Activated CD4-positive, alpha-beta T cell treated with anti-CD3 and anti-CD28 coated beads for 4 hours (primary cell): Measurements from ENCODE around the gene SYNDIG1.

Experiments
- DNase-seq, 2 donors: peaks; one replicate each; pipeline ENCODE4 v3.0.0-alpha.2; 2020

Gene SYNDIG1

DNA sequence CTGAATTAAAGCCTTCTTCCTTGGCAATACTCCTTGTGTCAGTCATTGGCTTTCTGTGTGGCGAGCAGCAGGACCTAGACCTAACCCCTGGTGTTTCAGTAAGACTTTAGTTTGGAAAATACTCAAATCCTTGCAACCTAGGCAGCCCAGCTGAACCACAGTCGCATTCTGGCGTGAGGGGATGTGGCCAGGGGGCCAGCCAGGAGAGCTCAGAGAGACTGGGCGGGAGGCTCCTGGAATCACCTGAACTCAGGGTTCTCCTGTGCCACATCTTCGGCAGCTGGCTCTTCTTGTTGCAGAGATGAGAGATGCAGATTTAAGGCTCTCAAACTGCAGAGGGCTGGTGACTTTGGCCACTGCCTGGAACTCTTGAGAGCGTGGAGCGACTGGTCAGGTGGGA is 102.7 kb downstream of the SYNDIG1 start:
- DNase-seq = no peak

- DNase-seq = no peak
These were observed 103.4 kb downstream of the SYNDIG1 start for GRCh38 chr20:24572862-24573261.

DNA sequence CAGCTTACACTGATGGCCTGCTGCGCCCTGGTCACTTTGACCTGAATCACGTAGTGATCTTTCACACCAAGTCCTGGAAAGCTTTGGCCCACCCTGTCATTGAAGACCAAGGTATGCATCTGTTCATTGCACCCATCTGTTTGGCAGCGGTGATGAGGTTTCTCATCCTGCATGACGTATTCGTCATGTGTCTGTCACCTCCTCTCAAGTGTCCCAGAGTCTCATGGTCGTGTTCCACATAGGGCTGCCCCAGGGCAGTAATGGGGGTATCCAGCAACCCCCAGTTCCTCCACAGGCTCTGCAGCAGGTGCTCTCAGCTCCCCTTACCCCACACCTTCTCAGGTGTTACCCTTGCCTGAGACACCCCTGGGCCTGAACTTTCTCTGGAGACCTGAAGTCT is 104.1 kb downstream of the SYNDIG1 start:
- no peak for DNase-seq

DNA sequence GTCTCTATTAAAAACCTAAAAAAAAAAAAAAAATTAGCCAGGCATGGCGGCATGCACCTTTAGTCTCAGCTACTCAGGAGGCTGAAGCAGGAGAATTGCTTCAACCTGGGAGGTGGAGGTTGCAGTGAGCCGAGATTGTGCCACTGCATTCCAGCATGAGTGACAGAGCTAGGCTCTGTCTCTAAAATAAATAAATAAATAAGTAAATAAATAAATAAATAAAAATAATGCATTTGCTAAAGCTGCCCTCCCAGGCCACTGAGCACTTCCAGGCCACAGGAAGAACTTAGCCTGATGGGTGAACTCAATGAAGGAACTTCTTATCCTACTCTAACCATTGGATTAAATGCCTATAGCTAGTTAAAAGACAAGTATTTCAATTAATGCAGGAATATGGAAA is 104.9 kb downstream of the SYNDIG1 start:
- DNase-seq = no peak

DNA sequence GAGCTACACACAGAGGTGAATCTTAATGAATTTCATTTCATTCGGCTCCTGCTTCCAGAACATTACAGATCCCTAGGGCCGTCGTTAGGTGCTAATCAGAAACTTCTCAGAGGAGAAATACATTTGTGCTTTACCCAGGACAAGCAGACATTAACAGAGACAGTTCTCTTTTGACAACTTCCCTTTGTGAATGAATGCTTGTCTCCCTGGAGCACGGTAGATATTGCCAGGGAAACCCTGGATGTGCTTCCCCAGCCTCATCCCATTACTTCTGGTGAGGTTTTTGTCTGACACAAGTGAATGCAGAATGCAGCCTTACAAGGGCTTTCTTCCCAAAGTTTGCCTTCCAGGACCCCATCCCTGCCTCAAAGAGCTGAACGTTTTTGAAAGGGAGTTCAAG is 105.4 kb downstream of the SYNDIG1 start:
- no peak for DNase-seq

DNA sequence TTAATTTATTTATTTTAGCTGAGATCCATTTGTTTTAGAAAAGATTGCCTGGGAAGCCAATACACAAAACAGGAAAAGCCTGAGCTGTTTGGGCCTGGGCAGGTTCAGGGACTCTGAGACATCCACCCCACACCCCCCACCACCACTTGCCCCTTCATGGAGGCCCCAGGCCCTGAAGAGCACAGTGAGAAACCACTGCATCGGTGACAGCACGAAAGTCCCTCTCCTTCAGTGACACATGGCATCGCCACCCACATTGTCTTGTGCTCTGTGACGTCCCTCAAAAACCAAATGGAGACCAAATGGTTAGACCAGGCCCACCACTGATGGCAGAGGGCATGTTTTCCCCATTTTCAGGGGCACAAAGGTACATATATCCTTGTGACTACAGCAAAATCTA is 106.4 kb downstream of the SYNDIG1 start:
- no peak for DNase-seq

- DNase-seq = no peak
These were observed 107.0 kb downstream of the SYNDIG1 start for GRCh38 chr20:24576447-24576846.

DNA sequence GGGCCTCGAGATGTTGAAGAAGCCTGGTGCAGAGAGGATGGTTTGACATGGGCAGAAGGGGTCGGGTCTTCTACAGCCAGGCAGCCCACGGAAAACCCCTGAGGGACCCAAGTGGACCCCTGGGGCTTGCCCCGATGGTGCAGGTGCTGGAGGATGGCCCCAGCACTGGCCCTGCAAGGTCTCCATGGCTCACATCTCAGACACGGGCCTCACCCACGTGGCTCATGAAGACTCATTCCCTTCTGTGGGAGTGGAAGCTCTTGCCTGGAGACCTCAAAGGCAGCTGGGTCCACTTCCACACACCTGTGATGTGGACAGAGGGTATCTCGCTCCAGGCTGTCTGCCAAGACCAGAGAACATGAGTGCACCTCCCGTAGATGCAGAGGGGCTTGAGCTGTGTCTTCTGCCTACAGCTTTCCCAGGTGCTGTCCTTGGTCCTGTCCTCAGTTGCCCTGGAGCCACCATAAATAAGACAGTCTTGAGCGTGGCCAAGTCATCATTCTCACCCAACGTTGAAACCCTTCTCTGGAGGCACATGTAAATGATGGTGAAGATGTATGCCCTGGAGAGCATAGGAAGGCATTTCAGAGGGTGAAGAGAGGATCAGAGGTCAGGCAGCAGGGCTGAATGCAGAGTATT is 108.0 kb downstream of the SYNDIG1 start:
- no peak for DNase-seq

DNA sequence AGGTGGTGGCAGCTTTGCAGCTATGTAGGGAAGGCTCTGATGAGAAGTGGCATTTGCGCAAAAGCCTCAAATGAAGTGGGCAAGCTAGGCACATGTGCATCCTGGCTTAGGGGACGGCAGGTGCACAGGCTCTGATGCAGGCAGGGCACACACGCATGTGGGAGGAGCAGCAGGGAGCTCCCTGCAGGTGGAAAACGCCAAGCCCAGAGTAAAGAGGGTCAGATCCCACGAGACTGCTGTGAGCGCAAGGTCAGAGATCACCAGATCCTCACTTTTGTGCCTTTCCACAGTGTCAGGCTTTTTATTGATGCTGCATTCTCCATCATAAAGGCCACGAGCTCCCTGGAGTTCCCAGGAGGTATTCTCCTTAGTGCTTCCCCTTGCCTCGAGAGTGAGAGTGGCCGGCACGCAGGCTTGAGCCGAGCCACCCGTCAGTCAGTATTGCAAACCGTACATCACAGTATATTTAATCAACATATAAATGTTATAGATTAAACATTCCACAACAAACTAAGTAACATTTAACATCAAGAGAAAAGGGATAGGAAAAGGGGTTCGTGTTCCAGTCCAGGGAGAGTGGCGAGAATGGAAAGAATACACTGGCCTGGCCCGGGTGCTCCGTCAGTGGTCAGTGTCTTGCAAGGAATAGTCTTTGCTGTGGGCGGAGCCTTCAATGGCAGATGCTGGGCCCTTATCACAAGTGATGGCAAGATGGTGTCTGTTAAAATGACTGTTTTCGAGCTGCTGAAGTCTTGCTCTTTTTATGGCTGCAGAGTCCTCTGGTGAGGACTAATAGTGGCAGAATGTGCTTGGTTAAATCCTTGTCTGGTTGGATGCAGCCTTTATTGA is 109.4 kb downstream of the SYNDIG1 start:
- no peak for DNase-seq

DNA sequence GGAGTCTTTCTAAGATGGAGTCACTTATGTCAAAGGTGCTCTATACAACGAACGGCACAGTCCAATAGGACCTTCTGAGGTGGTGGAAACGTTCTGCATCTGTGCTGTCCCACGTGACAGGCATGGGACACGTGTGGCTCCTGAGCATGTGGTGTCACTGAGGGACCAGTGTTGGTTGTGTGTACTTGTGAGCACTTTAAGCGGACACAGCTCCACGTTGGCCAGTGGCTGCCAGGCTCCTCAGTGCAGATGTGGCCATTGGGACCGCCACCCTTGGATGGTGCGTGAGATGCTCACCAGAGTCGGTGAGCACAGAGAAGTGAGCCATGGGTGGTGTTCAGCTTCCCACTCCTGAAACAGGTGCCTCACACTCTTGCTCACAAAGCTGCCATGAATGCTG is 110.0 kb downstream of the SYNDIG1 start:
- DNase-seq = no peak

DNA sequence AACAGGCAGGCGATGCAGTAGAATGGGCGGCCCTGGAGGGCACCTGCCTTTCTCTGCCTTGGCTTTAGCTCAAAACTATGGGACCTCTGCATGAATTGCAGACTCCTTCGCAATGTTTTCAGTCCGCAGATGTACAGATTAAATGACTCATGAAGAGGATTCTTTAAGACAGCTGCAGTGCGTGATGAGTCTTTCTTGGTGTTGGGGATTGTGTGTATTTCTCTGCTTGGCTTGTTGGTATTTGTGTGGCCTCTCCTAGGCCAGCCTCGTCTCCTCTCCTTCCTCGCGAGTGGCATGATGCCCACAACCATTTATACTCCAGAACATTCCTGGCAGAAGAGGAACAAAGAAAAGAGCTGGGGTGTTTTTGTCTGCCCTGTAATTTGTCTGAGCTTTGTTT is 110.6 kb downstream of the SYNDIG1 start:
- no peak for DNase-seq

GRCh38 chr20:24580855-24581254 is 111.4 kb downstream of the SYNDIG1 start:
- DNase-seq = no peak

GRCh38 chr20:24581443-24582170 is 112.2 kb downstream of the SYNDIG1 start:
- no peak for DNase-seq

- DNase-seq = no peak
These were observed 113.1 kb downstream of the SYNDIG1 start for GRCh38 chr20:24582373-24583168.

DNA sequence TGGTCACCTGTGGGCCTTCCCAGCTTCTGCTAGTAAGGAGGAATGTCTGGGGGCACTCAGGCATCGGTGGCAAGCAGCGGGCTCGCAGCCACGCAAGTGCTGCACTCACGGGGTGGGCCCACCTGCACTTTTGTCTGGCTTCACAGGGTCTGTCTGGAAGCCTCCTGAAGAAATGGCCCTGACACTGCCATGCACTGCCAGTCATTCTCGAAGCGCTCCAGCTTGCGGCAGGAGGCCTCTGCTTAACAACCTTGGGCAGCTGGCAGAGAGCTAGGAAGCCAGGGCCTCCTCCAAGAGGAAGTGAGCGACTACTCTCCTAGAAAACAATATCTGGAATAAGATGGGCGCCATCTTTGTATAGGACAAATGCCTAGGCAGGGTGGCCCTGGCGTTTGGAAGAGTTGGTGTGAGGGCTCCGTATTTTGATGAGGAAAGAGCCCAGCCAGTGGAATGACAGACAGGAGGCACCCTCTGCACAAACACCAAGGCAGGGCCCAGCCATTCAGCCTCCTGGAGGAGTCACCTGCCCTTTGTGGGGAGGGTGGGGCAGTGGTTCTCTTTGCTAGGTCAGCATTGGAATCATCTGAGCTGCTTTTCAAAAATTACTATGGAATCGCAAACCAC is 113.9 kb downstream of the SYNDIG1 start:
- no peak for DNase-seq

GRCh38 chr20:24584078-24584477 is 114.6 kb downstream of the SYNDIG1 start:
- no peak for DNase-seq

DNA sequence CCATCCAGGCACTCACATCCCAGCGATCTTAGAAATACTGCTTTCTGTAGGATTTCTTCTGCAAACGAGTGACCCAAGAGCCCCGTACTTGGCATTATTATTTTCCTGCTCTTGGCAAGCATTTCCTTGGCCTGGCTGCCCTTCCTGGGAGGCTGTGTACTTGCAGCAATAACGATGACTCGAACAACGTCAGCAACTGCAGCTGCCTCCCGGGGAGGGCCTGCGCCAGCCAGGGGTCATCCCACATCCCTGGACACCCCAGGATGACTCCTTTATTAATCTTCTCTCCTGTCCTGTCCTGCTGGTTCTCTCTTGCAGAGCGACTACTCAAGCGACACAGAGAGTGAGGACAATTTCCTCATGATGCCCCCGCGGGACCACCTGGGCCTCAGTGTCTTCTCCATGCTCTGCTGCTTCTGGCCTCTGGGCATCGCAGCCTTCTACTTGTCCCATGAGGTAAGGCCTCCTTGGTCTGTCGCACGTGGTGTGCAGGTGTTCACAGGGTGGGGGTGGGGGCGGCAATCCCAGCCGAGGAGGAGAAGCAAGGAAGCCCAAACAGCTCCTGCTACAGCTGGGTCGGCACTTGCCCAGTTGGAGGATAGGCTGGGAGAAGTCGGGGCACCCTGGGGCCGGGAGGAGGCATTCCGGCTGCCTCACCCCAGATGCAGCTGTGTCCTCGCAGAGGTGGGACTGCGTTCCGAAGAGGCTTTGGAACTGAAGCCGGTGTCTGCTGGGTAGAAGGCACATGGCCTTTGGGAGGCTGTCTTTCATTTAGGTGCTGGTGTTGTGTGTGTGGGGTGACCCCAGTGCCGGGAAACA is 115.3 kb downstream of the SYNDIG1 start:
- DNase-seq = no peak

GRCh38 chr20:24585796-24586522 is 116.5 kb downstream of the SYNDIG1 start:
- no peak for DNase-seq

DNA sequence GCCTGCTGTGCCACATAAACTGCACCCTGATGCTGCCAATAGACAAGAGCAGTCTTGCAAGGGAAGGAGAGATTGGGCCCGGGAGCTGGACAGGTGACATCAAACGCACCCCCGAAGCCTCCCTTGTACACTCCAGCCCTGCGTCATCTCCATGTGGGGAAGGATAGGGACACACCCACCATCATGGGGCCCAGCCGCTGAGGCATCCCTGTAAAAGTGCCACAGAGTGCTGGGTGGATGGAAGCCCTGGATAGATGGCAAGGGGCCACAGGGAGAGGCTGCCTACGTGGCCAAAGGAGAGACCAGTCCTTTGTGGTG is 117.1 kb downstream of the SYNDIG1 start:
- no peak for DNase-seq

GRCh38 chr20:24587384-24588046 is 118.1 kb downstream of the SYNDIG1 start:
- no peak for DNase-seq
